GM19452 (cell line): ENCODE measurements around the gene CX3CL1.
"Not testable (repeated sequence)": the region's sequence is repeated elsewhere in the genome, so short reads cannot be mapped to it uniquely, and the experiment has no call there.

ENCODE experiments used
- ATAC-seq: cut with Tn5 transposase; IDR thresholded peaks from one replicate; pipeline ENCODE4 v1.9.1; 2021; ENCODE audit not compliant: unreplicated experiment

Gene CX3CL1

DNA sequence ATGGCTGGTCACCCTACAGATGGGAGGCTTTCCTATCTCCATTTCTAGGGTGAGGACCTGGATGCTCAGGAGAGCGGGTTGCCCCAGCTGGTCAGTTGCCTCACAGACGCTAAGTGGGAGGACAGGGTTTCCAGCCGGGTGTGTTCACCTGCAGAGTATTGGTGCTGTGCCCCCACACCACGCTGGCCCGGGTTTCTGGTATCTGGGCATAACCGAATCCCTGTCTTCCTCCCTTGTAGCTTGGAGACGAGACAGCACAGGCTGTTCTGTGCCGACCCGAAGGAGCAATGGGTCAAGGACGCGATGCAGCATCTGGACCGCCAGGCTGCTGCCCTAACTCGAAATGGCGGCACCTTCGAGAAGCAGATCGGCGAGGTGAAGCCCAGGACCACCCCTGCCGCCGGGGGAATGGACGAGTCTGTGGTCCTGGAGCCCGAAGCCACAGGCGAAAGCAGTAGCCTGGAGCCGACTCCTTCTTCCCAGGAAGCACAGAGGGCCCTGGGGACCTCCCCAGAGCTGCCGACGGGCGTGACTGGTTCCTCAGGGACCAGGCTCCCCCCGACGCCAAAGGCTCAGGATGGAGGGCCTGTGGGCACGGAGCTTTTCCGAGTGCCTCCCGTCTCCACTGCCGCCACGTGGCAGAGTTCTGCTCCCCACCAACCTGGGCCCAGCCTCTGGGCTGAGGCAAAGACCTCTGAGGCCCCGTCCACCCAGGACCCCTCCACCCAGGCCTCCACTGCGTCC lies 9.7 kb downstream of the CX3CL1 start:
- no peak for ATAC-seq

GRCh38 chr16:57382535-57383275 lies 10.4 kb downstream of the CX3CL1 start:
- ATAC-seq, result no peak

- ATAC-seq, result no peak
These were observed 11.3 kb downstream of the CX3CL1 start for GRCh38 chr16:57383276-57384247.

DNA sequence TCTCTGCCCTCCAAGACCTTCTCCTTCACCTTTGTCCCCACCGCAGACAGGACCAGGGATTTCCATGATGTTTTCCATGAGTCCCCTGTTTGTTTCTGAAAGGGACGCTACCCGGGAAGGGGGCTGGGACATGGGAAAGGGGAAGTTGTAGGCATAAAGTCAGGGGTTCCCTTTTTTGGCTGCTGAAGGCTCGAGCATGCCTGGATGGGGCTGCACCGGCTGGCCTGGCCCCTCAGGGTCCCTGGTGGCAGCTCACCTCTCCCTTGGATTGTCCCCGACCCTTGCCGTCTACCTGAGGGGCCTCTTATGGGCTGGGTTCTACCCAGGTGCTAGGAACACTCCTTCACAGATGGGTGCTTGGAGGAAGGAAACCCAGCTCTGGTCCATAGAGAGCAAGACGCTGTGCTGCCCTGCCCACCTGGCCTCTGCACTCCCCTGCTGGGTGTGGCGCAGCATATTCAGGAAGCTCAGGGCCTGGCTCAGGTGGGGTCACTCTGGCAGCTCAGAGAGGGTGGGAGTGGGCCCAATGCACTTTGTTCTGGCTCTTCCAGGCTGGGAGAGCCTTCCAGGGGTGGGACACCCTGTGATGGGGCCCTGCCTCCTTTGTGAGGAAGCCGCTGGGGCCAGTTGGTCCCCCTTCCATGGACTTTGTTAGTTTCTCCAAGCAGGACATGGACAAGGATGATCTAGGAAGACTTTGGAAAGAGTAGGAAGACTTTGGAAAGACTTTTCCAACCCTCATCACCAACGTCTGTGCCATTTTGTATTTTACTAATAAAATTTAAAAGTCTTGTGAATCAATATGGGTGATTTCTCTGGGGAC lies 12.2 kb downstream of the CX3CL1 start:
- no peak for ATAC-seq

- no peak for ATAC-seq
These were observed 12.8 kb downstream of the CX3CL1 start for GRCh38 chr16:57385083-57385482.

DNA sequence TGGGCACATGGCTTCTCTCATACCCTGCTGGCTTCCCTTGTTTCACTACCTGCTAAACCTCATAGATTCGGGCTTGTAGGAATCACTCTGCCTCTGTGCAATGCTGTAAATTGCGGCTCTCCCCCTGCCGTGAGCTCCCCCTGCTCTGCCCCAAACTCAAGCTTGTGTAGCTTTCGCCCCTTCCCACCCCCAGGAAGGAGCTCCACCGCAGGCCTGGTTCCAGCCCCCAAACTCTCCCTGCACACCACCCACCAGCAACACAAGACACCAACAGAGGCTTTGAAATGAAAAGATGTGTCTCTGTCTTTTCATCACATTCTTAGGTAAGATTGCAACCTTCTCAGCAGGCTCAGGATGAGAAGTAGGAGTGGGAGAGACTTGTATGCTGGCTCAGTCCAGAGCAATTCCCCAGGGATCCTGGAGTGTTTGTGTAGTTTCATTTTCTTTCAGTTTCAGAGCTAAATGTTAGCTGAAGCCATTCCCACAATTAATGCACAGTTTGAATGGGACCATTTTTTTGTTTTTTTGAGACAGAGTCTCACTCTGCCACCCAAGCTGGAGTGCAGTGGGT lies 14.2 kb downstream of the CX3CL1 start:
- ATAC-seq, result no peak

- ATAC-seq, result no peak
These were observed 15.5 kb downstream of the CX3CL1 start for GRCh38 chr16:57387598-57388354.

GRCh38 chr16:57388359-57389086 lies 16.2 kb downstream of the CX3CL1 start:
- ATAC-seq, result no peak

DNA sequence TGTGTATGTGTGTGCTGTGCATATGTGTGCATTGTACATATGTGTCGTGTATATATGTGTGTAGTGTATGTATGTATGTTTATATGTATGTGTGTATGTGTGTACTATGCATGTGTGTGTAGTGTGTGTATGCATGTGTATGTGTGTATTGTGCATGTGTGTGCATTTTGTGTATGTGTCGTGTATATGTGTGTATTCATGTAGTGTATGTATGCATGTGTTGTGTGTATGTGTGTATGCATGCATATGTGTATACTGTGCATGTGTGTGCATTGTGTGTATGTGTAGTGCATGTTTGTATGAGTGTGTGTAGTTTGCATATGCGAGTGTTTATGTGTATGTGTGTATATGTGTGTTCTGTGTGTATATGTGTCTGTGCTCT lies 16.8 kb downstream of the CX3CL1 start:
- no peak for ATAC-seq

GRCh38 chr16:57390636-57391295 lies 18.5 kb downstream of the CX3CL1 start:
- ATAC-seq, result no peak

GRCh38 chr16:57391300-57391699 lies 19.0 kb downstream of the CX3CL1 start:
- ATAC-seq, result no peak

GRCh38 chr16:57391708-57392107 lies 19.4 kb downstream of the CX3CL1 start:
- no peak for ATAC-seq

DNA sequence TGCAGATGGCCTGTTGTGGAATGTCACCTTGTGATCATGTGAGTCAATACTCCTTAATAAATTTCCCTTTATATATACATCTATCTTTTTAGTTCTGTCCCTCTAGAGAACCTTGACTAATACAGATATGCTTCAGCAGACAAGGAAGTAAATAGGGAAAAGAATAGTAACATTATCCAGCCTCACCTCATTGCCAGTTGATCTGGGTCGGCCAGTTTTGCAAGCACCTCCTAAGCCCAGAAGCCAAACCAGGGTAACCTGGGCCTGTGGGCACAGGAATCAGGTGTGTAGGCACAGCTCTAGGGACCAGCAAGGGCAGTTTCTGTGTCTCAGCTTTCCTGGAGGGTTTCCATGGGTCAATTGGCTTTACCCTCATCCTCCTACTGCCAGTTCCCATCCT lies 20.4 kb downstream of the CX3CL1 start:
- ATAC-seq, result no peak

- ATAC-seq, result no peak
These were observed 22.2 kb downstream of the CX3CL1 start for GRCh38 chr16:57394444-57394843.

- ATAC-seq, result no peak
These were observed 22.7 kb downstream of the CX3CL1 start for GRCh38 chr16:57395026-57395425.

DNA sequence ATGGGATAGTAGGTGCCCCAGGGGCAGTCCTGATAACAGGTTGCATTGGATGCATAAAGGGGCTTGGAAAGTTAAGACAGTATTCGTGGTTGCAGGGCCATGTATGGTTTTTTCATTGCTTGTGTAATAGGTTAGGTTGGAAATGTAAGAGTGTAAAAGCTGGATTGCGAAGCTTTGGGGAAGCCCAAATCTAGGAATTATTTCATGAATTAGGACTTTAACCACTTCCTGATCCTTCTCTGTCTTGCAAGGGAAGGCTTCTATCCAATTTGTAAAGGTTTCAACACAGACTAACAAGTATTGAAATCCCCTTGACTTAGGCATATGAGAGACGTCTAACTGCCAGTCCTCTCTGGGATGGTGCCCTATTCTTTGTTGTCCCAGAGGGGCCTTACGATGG lies 24.5 kb downstream of the CX3CL1 start:
- ATAC-seq, result no peak

GRCh38 chr16:57397493-57397892 lies 25.2 kb downstream of the CX3CL1 start:
- ATAC-seq, result not testable (repeated sequence)

DNA sequence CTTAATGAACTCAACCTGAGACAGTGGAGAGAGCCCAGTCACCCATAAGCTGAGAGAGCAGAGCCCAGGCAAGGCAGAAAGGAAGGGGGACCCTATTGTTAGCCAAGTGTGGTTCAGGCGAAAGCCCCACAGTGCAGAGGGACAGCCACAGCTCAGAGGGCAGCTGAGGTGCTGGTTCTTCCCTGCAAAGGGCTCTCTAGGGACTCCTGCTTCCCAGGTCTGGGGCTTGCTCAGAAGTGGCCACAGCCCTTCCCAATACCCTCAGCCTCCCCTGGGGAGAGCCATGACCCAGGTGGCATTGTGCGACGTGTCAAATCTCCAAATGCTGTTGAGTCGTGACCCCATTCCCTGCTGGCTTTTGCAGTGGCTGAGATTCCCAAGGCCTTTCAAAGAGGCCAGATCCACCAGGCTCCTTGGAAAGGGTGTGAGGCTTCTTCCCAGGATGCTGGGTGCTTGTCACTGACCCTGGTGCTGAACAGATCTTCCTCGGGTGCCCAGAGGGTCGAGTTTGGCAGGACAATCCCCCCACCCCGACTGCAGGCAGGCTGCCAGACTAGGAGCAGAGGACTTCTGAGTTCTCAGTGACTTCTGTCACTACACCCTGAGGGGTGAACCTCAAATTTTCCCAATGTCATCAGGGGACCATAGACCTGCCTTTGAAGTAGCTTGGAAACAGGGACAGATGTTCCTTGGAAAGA lies 29.8 kb downstream of the CX3CL1 start:
- ATAC-seq, result no peak
